ENCODE data around the gene GOLGA3.

The GOLGA3 gene

DNA sequence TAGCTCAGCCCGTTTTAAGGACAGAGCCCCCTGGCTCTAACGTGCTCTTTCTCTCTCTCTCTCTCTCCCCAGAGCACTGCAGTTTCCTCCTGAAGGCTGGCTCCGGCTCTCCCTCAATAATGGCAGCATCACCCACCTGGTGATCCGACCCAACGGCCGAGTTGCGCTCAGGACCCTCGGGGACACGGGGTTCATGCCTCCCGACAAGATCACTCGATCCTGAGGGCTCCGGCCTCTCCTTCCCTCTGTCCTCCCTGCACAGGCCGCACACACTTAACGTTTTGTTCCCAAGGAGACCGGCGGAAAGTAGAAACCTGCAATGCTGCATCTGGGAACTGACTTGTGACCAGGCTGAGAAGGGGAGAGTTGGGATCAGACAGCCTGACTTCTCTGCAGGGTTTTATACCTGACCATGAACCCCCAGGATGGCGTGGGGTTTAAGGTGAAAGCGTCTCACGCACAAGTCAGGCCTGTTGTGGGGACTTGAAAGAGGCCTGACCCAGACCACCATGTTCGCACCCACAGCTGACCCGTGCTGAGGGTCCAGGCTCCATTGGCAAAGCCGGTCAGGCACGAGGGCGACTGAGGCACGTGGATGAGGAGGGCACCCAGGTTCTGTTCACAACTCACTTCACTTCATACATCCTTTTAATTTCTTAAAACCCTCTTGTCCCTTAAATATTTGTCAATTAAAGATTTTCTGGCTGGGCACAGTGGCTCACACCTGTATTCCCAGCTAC lies 107.9 kb downstream of the GOLGA3 start:
- no peak for DNase-seq (ENCODE audit: low read depth, low spot score)

DNA sequence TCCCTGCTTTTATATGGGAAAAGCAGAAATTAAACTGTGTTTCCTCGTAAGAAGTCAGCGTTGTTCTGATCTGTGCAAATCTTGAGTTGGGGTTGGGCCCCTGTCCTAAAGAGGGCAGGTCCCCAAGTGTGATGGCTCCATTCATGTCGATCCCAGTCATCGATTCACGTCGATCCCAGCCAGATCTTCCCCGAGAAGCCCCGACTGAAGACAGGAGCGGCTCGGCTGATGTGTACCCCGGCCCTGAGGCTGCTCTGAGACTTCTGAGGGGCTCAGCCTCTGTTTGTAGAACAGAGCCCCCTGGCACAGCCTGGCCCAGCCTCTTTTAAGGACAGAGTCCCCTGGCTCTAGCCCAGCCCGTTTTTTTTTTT lies 108.7 kb downstream of the GOLGA3 start:
- DNase-seq (ENCODE audit: low read depth, low spot score): no peak

DNA sequence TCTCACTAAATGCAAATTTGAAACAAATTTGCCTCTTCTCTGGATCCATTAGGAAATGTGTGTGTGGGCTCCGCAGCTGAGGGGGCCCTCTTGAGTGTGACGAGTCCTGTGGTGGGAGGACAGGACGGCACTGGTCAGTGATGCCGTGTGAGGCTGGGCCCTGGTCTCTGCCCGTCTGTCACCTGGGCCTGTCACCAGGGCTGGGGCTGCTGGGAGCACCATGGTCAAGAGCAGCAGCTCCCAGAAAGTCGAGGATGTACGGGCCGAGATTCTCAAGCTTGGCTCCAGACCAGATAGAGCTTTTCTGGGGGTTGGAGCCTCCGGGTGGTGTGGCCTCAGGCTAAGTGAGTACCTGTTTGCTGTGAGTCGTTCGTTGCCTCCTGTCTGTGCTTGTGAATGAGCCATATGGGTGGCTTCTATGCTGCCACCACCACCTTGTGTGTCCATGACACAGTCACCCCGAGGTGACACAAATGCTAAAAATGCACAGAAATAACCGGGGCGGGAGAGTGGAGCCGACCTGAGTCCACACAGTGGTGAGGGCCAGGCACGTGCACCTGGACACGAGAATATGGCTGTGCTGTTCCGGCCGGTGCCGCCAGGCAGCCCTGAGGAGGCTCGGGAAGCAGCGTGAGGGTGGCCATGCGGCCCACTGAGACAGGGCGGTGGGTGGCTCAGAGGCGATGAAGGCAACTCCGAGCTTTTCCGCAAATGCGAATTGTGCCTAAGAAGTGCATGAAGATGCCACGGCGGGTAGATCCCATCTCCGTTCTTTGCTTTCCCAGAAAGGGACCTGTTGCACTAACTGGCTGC lies 109.3 kb downstream of the GOLGA3 start:
- no peak for DNase-seq (ENCODE audit: low read depth, low spot score)

All from ELF-1 (cell line).